Adrenal gland (tissue), 12 donors: ENCODE data around the gene FKBP2. TPM values are rescaled to one million over a fixed set of nuclear protein-coding genes. Genes with fewer than 3 reads are reported as not detected.

Experiments
- DNase-seq, 7 donors: peaks; one replicate each; pipeline ENCODE4 v3.0.0-alpha.2; 2019 to 2020
- H3K27ac ChIP-seq, 5 donors: fragments of 200-600 bp; sonication (generic) in 4 of 5; 1 replicate in 3 of 5; 2 replicates in 2 of 5; pipeline versions ENCODE4 v1.5.1 to v1.8.0; 2016 to 2020; ENCODE audit warnings: mild to moderate bottlenecking in 1 of 5
- H3K27me3 ChIP-seq: fragments of 200-600 bp; 2 replicates; pipeline ENCODE4 v1.8.0; 2021
- H3K36me3 ChIP-seq, 2 donors: fragments of 200-600 bp; replicated peaks in 1 of 2; 1 replicate in 1 of 2; 2 replicates in 1 of 2; pipeline versions ENCODE4 v1.5.1 to v1.8.0; 2018 to 2022
- H3K4me1 ChIP-seq, 2 donors: fragments of 200-600 bp; replicated peaks in 1 of 2; 1 replicate in 1 of 2; 2 replicates in 1 of 2; pipeline versions ENCODE4 v1.5.1 to v1.8.0; 2018 to 2021
- H3K4me3 ChIP-seq, 4 donors: fragments of 200-600 bp; sonication (generic) in 3 of 4; one replicate each; pipeline ENCODE4 v1.5.1; 2016 to 2018
- H3K9me3 ChIP-seq, 3 donors: fragments of 200-600 bp; sonication (generic) in 1 of 3; replicated peaks in 1 of 3; 1 replicate in 2 of 3; 2 replicates in 1 of 3; pipeline versions ENCODE4 v1.5.1 to v1.8.0; 2016 to 2021
- CTCF ChIP-seq, 6 experiments: fragments of 450-650 bp in 4 of 6; fragments of 200-600 bp in 2 of 6; sonication (generic) in 1 of 6; IDR thresholded peaks; 1 replicate in 5 of 6; 2 replicates in 1 of 6; pipeline versions ENCODE4 v1.5.1 to v1.8.0; 2016 to 2021; ENCODE audit warnings: antibody characterized with exemption in 6 of 6, mild to moderate bottlenecking in 2 of 6, moderate library complexity in 1 of 6
- POLR2A ChIP-seq, 2 donors: fragments of 450-650 bp; IDR thresholded peaks; one replicate each; pipeline ENCODE4 v1.6.1; 2017; ENCODE audit warnings: antibody characterized with exemption in 2 of 2, mild to moderate bottlenecking in 2 of 2, moderate library complexity in 1 of 2
- WGBS, 4 donors: extraction: QIAGEN DNeasy Blood & Tissue Kit in 2 of 4; methylation state at CpG; one replicate each; pipeline versions ENCODE4 v1.1.5 to v1.1.7; 2013 to 2017; 5-methylcytosine and 5-hydroxymethylcytosine counted together
- intact Hi-C, 2 donors: fragments of 100-400 bp; cut with DNase I; formaldehyde crosslinking; loops; one replicate each; pipeline versions ENCODE4 v1.14.1 to v1.15.0; 2022 to 2023
- polyA plus RNA-seq, 3 donors: library from polyadenylated mRNA; stranded (reverse); fragments of 200-250 nt in 2 of 3; fragments of 350-450 nt in 1 of 3; fragmentation: Illumina TruSeq in 1 of 3; extraction: RNeasy Lipid Tissue Mini Kit (QIAGEN cat#74804) in 1 of 3; gene quantifications; one replicate each; pipeline ENCODE4 v1.2.3, GENCODE V29; 2013 to 2014
- total RNA-seq, 9 donors: library from RNA; depleted of rRNA in 4 of 9; stranded (reverse); fragments of >200 nt in 4 of 9; fragments of 120-200 nt in 1 of 9; fragmentation: NEBNext Ultra II Directional in 1 of 9; extraction: Animal tissue kit (Norgen Biotek cat#: 25700) in 1 of 9; gene quantifications; one replicate each; pipeline versions ENCODE4 v1.1.0 to v1.2.4, GENCODE V29; 2013 to 2023
- donor health status: healthy with polysubstance abuse.
- donor health status: Bipolar disorder and iron deficiency.
- donor health status: DM: yes; HTN: yes; CAD: no.
- donor health status: DM: no; HTN: no; CAD: no.
- donor health status: DM: no; HTN: no; CAD: no.
- donor health status: DM: yes; HTN: yes; CAD: no.

Gene FKBP2
- total and polyA plus RNA-seq, 12 donors = 76.1 to 812 (median 106) TPM

DNA sequence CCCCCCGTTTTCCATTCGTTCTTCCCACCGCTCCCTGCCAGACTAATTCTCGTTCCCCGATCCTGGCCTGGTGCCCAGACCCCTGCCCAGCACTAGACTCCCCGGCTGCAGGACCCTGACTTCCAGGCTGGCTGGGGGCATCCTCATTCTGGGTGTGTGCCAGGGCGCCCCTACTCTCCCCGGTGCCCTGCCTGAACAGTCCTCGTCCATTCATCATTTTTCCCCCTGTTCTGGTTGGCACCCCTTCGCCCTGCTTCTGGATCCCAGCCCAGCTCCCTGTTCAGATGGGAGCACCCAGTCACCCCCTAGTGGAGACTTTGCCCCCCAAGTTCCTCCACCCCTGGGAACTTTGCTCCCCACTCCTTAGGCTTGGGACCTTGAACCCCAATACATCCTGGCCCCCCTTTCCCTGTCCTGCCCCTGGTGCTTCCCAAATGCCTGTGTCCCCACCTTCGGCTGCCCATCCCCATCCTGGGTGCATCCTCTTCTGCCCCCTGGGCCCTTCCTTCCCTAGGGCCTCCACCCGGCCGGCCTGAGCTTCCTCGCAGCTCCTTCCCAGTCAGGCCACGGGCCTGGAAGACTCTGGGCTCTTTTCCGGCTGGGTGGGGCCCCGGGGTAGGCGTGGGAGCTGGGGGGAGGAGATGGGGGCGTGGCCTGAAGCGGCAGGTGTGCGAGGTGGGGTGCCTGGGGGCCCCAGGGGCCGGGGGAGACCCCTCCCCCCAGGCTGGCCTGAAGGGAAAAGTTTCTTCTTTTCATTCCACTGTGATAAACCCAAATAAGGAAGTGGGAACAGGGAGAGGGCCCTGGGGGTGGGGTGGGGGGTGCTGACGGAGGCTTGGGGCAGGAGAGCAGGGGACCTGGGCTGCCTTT, 11.3 kb downstream of the FKBP2 start:
- peak in 2 of 7 donors; percentile 43 to 62 for DNase-seq
- intact Hi-C loops = no loop called here

GRCh38 chr11:64253043-64253442, 12.1 kb downstream of the FKBP2 start:
- TF ChIP-seq POLR2A (IDR thresholded peaks at IDR 0.05) = no peak
- TF ChIP-seq CTCF (IDR thresholded peaks at IDR 0.05) = no peak
- Histone ChIP-seq H3K4me3 (peak overlapping the region in 1 of 4 donors; percentile 94), H3K4me1 (peaks cover 26 to 28% of the 10 kb centered on the region in 2 donors), H3K27me3 (no peaks in the 10 kb centered on the region), H3K9me3 (no peaks in the 10 kb centered on the region), H3K36me3 (peaks cover 0 to 37% of the 10 kb centered on the region in 2 donors), H3K27ac (peak overlapping the region in 3 of 5 donors; percentile 11 to 77 (median 52))
- peak in 1 of 7 donors; percentile 9 for DNase-seq
- intact Hi-C loops = no loop called here
- 68 to 77% (median 71%) methylated on average over 2 to 8 of the region's 8 CpGs for WGBS, 4 donors

More for the DNA sequence above, 11.3 kb downstream of the FKBP2 start:
- H3K27me3 ChIP-seq = no peaks in the 10 kb centered on the region
- WGBS, 4 donors = 3 to 5% (median 4%) methylated on average over 14 to 23 of the region's 23 CpGs
- peak in 4 of 6 experiments; percentile 10 to 32 (median 24) for TF ChIP-seq CTCF (IDR thresholded peaks at IDR 0.05)
- TF ChIP-seq POLR2A (IDR thresholded peaks at IDR 0.05) = no peak
- no peaks in the 10 kb centered on the region for H3K9me3 ChIP-seq
- peaks cover 29 to 35% of the 10 kb centered on the region in 2 donors for H3K4me1 ChIP-seq
- peak overlapping the region in 3 of 5 donors; percentile 11 to 77 (median 70) for H3K27ac ChIP-seq
- peaks cover 0 to 28% of the 10 kb centered on the region in 2 donors for H3K36me3 ChIP-seq
- peak overlapping the region in 3 of 4 donors; percentile 28 to 94 (median 56) for H3K4me3 ChIP-seq

DNA sequence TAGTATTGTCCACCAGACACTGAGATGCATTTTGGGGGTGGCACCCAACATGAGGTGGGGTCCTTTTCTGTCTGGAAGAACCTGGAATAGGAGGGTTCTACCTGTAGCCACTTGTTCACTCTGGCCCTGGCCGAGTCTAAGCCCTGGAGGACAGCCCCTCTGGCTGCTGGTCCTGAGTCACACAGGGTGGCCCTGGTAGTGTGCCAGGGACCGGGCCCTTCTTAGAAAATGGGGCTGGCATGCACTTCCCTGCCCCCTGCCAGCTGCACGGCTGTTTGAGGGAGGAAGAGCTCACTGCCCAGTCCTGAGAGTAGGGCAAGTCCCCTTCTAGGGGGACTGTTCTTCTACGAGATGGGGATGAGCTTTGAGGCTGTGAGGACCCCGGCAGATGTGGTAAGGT, 12.6 kb downstream of the FKBP2 start:
- intact Hi-C loops = no loop called here
- H3K36me3 ChIP-seq = peaks cover 0 to 41% of the 10 kb centered on the region in 2 donors
- H3K4me1 ChIP-seq = peaks cover 26 to 28% of the 10 kb centered on the region in 2 donors
- DNase-seq = peak; percentile 78 to 91 (median 87)
- H3K9me3 ChIP-seq = no peaks in the 10 kb centered on the region
- TF ChIP-seq CTCF (IDR thresholded peaks at IDR 0.05) (no peak), POLR2A (IDR thresholded peaks at IDR 0.05) (no peak)
- H3K27ac ChIP-seq = peak overlapping the region in 2 of 5 donors; percentile 52 to 77
- WGBS, 4 donors = 22 to 55% (median 34%) methylated on average over 3 to 5 of the region's 5 CpGs
- H3K27me3 ChIP-seq = no peaks in the 10 kb centered on the region
- H3K4me3 ChIP-seq = no peak overlapping the region

GRCh38 chr11:64254326-64254725, 13.4 kb downstream of the FKBP2 start:
- no peaks in the 10 kb centered on the region for H3K9me3 ChIP-seq
- H3K36me3 ChIP-seq = peaks cover 0 to 49% of the 10 kb centered on the region in 2 donors
- no peak for DNase-seq
- TF ChIP-seq POLR2A (IDR thresholded peaks at IDR 0.05) (no peak), CTCF (IDR thresholded peaks at IDR 0.05) (no peak)
- WGBS, 4 donors = 77 to 93% (median 88%) methylated on average over 5 to 7 of the region's 7 CpGs; no CpG with 5 or more reads in 1 of the 4 donors
- no peak overlapping the region for H3K4me3 ChIP-seq
- peaks cover 26 to 28% of the 10 kb centered on the region in 2 donors for H3K4me1 ChIP-seq
- intact Hi-C loops = no loop called here
- H3K27me3 ChIP-seq = no peaks in the 10 kb centered on the region
- H3K27ac ChIP-seq = no peak overlapping the region
